ENCODE results near the gene KDM5B. TPM values are rescaled to one million over a fixed set of nuclear protein-coding genes. Genes with fewer than 3 reads are reported as not detected.

KDM5B gene
- total RNA-seq, 4 donors from 2014 or later = 21.8 to 180 (median 47.1) TPM

DNA sequence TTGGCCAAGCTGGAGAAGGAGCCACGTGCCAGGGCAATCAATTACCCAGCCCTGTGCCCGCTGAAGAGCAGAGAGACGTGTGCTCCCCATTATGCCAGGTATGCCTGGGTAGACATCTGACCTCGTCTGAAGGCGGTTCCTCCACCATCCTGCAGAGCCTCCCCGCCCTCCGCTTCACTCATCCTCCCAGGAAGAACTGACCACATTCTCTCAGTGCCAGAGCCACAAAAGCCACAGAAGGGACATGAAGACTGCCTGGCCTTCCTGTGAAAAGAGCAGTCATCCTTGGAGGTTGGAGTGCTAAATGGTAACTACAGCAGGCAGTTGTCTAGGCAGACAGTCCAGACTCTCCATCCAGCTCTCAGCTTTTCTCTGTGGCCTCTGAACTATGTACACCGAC is 109.9 kb downstream of the KDM5B start:
- H3K4me3 ChIP-seq = no peak overlapping the region
- H3K4me1 ChIP-seq = no peaks in the 10 kb centered on the region
- H3K27me3 ChIP-seq = no peaks in the 10 kb centered on the region
- H3K36me3 ChIP-seq = no peaks in the 10 kb centered on the region
- no peak for DNase-seq
- no peak for TF ChIP-seq POLR2A (IDR thresholded peaks at IDR 0.05)
- TF ChIP-seq, protein P1, sequence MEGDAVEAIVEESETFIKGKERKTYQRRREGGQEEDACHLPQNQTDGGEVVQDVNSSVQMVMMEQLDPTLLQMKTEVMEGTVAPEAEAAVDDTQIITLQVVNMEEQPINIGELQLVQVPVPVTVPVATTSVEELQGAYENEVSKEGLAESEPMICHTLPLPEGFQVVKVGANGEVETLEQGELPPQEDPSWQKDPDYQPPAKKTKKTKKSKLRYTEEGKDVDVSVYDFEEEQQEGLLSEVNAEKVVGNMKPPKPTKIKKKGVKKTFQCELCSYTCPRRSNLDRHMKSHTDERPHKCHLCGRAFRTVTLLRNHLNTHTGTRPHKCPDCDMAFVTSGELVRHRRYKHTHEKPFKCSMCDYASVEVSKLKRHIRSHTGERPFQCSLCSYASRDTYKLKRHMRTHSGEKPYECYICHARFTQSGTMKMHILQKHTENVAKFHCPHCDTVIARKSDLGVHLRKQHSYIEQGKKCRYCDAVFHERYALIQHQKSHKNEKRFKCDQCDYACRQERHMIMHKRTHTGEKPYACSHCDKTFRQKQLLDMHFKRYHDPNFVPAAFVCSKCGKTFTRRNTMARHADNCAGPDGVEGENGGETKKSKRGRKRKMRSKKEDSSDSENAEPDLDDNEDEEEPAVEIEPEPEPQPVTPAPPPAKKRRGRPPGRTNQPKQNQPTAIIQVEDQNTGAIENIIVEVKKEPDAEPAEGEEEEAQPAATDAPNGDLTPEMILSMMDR (IDR thresholded peaks at IDR 0.05) = no peak
- H3K9me3 ChIP-seq = no peaks in the 10 kb centered on the region
- H3K27ac ChIP-seq = no peak overlapping the region
- intact Hi-C loops (cut with DNase I; ENCODE audit: low total_unique reads) = no loop called here

DNA sequence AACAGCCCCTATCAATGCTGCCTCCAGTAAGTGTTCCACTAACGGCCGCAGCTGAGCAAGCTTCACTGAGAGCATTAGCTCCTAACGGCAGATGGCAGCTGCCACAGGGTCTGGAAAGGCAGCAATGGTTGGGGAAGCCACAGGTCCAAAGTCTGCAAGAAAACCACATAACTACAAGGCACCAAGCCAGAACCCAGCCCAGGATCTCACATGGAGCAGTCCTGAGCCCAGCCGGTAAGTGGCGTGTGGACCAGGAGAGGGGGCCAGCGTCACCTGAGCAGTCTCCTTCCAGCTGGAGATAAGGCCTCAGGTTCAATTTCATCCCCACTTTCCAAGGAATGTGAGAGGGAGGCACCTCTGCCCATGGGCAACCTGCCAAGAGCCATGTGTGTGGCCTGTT is 111.2 kb downstream of the KDM5B start:
- Histone ChIP-seq H3K27ac (no peak overlapping the region), H3K4me1 (no peaks in the 10 kb centered on the region), H3K4me3 (no peak overlapping the region), H3K27me3 (no peaks in the 10 kb centered on the region), H3K36me3 (no peaks in the 10 kb centered on the region), H3K9me3 (no peaks in the 10 kb centered on the region)
- DNase-seq = no peak
- intact Hi-C loops (cut with DNase I; ENCODE audit: low total_unique reads) = no loop called here
- TF ChIP-seq POLR2A (IDR thresholded peaks at IDR 0.05) = no peak
- TF ChIP-seq, protein P1 (IDR thresholded peaks at IDR 0.05) = no peak

DNA sequence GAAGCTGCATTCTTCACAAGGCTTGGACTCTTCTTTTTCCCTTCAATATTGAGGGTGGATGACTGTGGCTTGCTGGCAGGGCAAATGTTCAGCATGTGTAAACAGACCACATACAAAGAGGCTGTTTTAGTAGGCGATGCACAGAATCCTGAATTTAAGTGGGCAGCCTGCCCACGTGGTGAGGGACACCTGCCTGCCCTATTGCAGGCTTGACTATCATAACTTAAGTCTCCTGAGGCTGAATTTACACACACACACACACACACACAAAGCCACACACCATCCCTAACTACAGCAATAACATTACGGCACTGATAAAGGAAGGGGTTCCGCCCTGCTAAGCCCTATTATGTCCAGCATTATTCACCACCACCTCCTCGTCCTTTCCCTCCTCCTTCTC is 113.9 kb downstream of the KDM5B start:
- Histone ChIP-seq H3K9me3 (no peaks in the 10 kb centered on the region), H3K27me3 (no peaks in the 10 kb centered on the region), H3K4me3 (no peak overlapping the region), H3K4me1 (no peaks in the 10 kb centered on the region), H3K36me3 (no peaks in the 10 kb centered on the region), H3K27ac (no peak overlapping the region)
- no peak for TF ChIP-seq POLR2A (IDR thresholded peaks at IDR 0.05)
- TF ChIP-seq, protein P1 (IDR thresholded peaks at IDR 0.05) = no peak
- intact Hi-C loops (cut with DNase I; ENCODE audit: low total_unique reads) = no loop called here
- DNase-seq = no peak

DNA sequence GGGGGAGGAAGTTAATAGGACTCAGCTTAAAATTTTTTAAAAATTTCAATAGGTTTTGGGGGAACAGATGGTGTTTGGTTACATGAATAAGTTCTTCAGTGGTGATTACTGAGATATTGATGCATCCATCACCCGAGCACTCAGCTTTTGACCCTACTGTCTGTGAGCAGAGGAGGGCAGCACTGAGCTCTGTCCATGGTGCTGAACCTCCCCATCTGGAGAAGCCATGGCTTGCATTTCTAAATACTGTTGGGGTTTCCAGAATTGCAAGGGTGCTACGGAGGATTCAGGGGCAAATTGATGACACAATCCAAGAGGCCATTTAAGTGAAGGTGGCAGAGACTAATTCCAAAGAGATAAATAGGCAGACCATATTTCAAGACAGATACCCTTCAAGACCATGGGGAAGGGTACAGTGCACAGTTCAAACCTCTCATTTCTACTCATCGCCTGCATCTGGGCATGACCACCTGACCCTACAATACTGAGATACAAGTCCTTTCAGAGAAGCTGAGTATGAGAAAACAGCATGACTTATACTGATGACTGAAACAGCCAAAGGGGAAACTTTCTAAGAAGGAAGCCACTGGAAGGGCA is 115.2 kb downstream of the KDM5B start:
- no peaks in the 10 kb centered on the region for H3K4me1 ChIP-seq
- H3K27me3 ChIP-seq = no peaks in the 10 kb centered on the region
- no peak overlapping the region for H3K4me3 ChIP-seq
- no peak overlapping the region for H3K27ac ChIP-seq
- H3K36me3 ChIP-seq = no peaks in the 10 kb centered on the region
- no peaks in the 10 kb centered on the region for H3K9me3 ChIP-seq
- DNase-seq = peak; percentile 29 to 47
- intact Hi-C loops (cut with DNase I; ENCODE audit: low total_unique reads) = no loop called here
- TF ChIP-seq, protein P1 (IDR thresholded peaks at IDR 0.05) = peak in 2 of 4 experiments; percentile 8 to 29
- no peak for TF ChIP-seq POLR2A (IDR thresholded peaks at IDR 0.05)

DNA sequence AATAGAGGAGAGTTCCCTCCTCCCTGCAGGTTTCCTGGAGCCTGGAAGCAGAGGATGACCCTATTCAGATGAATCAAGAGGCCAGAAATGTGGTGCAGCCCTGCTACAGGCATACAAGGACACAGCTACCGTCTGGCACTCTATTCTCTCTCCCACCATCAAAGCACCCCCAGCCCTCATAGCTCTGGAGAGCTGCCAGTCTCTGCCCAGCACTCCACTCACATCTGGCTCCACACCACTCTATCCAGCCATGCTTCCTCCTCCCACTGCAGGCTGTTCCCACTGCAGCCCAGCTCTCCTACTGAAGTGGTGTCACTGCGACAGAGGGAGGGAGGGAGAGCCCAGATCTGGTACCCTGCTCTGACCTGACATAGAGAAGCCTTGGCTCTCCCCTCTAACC is 116.4 kb downstream of the KDM5B start:
- intact Hi-C loops (cut with DNase I; ENCODE audit: low total_unique reads) = no loop called here
- H3K27me3 ChIP-seq = no peaks in the 10 kb centered on the region

More for the DNA sequence above, 116.4 kb downstream of the KDM5B start:
- Histone ChIP-seq H3K9me3 (no peaks in the 10 kb centered on the region), H3K4me1 (no peaks in the 10 kb centered on the region), H3K36me3 (no peaks in the 10 kb centered on the region), H3K27ac (no peak overlapping the region), H3K4me3 (no peak overlapping the region)
- DNase-seq = no peak
- TF ChIP-seq, protein P1 (IDR thresholded peaks at IDR 0.05) = no peak
- no peak for TF ChIP-seq POLR2A (IDR thresholded peaks at IDR 0.05)

Data from uterus (tissue), 4 donors.